Fibroblast of pulmonary artery (primary cell): ENCODE measurements around the gene ETV3.
A peak's percentile ranks its signal among the peaks of the same experiment; 100 is the strongest.

Experiments
- DNase-seq: peaks from one replicate; pipeline ENCODE4 v3.0.0-alpha.2; 2010; ENCODE audit warnings: low read depth
- H3K4me3 ChIP-seq: replicated peaks from 2 replicates; pipeline ENCODE4 v1.5.1; 2011; ENCODE audit warnings: low read depth, mild to moderate bottlenecking, control low read depth, low read length, moderate library complexity
- CTCF ChIP-seq: IDR thresholded peaks from 2 replicates; pipeline ENCODE4 v1.5.1; 2011; ENCODE audit warnings: mild to moderate bottlenecking, control low read depth, low read length, inconsistent platforms; ENCODE audit errors: missing control alignments

Gene ETV3

DNA sequence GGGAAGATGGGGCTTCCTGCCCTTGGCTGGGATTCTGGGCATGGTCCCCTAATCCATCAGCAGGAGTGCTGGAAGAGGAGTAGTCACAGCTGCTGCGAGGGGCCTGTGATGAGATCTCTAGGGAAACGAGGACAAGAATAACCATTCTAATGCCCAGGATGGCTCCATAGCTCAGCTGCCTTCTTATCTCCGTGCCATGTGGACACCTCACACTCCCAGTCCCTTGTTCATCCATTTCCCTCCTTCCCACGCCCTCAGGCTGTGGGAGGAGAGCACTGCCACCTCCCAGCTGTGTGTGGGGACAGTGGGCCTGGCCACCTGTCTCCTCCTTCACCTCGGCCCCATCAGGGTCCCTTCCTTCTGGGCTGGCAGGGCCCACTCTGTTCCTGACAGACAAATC is 16.1 kb upstream of the ETV3 start:
- H3K4me3 ChIP-seq: no peak overlapping the region
- no peak for TF ChIP-seq CTCF
- DNase-seq: no peak

- no peak for TF ChIP-seq CTCF
These were observed 15.6 kb upstream of the ETV3 start for GRCh38 chr1:157153746-157154145.

DNA sequence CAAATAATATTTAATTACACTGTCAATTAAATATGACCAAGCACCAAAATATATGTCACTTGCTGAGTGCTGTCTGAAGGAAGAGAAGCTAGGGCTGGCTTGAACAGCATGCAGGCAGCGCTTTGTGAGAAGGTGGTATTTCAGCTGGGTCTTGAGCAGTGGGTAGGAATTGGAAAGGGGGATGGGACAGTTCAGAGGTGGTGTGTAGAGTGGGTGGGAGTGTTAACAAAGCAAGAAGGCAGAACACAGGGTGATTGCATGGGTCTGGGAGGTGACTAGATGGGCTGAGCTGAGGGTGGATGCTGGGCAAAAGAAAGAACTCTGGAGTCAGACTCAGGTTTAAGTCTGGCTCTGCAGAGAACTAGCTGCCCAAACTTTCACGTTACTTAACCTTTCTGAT is 14.3 kb upstream of the ETV3 start:
- no peak for DNase-seq
- TF ChIP-seq CTCF: no peak
- no peak overlapping the region for H3K4me3 ChIP-seq

More at GRCh38 chr1:157153746-157154145, 15.6 kb upstream of the ETV3 start:
- no peak for DNase-seq
- no peak overlapping the region for H3K4me3 ChIP-seq

DNA sequence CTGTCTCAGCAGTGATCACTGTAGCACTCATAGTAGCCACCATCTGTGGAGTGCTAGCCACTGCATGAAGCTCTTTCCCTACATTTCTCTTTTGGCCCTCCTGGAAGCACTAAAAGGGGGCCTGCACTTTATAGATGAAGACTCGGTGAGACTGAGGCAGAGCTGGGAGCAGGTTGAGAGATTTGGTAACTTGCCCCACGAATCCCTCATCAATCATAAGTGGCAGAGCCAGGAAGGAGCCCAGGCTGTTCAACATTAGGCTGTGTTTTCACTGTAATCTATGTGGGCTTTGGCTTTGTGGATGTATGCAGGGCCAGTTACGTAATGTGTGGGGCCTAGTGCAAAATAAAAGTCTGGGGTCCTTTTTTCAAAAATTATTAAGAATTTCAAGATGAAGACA is 13.3 kb upstream of the ETV3 start:
- DNase-seq: no peak
- TF ChIP-seq CTCF: no peak
- no peak overlapping the region for H3K4me3 ChIP-seq

GRCh38 chr1:157151073-157151472 is 12.9 kb upstream of the ETV3 start:
- H3K4me3 ChIP-seq: no peak overlapping the region
- TF ChIP-seq CTCF: no peak
- DNase-seq: no peak

GRCh38 chr1:157150631-157151030 is 12.4 kb upstream of the ETV3 start:
- no peak overlapping the region for H3K4me3 ChIP-seq
- TF ChIP-seq CTCF: no peak
- DNase-seq: no peak

DNA sequence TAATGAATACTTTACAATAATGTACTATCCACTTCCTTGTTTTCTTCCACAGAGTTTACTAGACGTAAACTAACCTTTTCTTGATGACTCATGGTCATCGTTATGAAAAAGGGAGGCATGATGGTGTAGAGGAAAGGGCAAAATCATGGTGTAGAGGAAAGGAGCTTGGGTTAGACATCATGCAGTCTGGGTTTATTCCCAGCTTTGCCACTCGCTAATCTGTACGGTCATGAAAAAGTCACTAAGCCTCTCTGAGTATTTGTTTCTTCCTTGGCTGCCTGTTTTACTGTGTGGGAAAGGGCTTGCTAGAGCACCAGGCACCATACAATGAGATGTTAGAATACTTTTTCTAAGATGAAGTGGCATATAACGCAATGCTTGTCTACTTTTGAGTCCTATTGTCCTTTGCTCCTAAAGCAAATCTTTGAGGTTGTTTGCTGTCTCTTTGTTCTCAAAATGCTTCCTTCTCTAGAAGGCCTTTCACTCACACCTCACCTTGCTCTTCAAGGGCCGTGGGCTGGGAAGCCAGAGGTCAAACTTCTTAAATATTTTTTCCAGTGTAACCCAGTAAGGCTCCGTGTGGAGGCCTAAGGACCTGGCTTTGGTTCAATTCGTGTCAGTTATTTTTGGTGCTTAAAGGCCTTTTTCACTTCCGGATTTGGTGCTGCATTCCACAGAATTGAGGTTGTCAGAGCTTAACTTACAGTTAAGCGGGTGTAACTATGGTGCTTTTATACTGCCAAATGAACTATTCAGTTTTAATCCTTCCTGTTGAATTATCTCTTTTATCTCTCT is 9.9 kb upstream of the ETV3 start:
- TF ChIP-seq CTCF: no peak
- no peak overlapping the region for H3K4me3 ChIP-seq
- DNase-seq: peak; percentile 44
